Suprapubic skin (tissue), 4 donors: Measurements from ENCODE around the gene SHISA8. TPM values are rescaled to one million over a fixed set of nuclear protein-coding genes. Genes with fewer than 3 reads are reported as not detected.

Experiments
- DNase-seq, 2 donors: peaks; one replicate each; pipeline ENCODE4 v3.0.0-alpha.2; 2019; ENCODE audit warnings: low spot score in 2 of 2
- H3K27ac ChIP-seq: fragments of 200-600 bp; sonication (generic); one replicate; pipeline ENCODE4 v1.5.1; 2019
- H3K27me3 ChIP-seq: fragments of 200-600 bp; sonication (generic); one replicate; pipeline ENCODE4 v1.5.1; 2019
- H3K36me3 ChIP-seq: fragments of 200-600 bp; sonication (generic); one replicate; pipeline ENCODE4 v1.5.1; 2019
- H3K4me1 ChIP-seq: fragments of 200-600 bp; sonication (generic); one replicate; pipeline ENCODE4 v1.5.1; 2019
- H3K4me3 ChIP-seq: fragments of 200-600 bp; sonication (generic); one replicate; pipeline ENCODE4 v1.5.1; 2019; ENCODE audit warnings: mild to moderate bottlenecking
- H3K9me3 ChIP-seq: fragments of 200-600 bp; sonication (generic); one replicate; pipeline ENCODE4 v1.5.1; 2019
- CTCF ChIP-seq, 2 donors: fragments of 200-600 bp in 1 of 2; fragments of 450-650 bp in 1 of 2; sonication (generic) in 1 of 2; IDR thresholded peaks; one replicate each; pipeline ENCODE4 v1.5.1; 2016 to 2019; ENCODE audit warnings: antibody characterized with exemption in 2 of 2, mild to moderate bottlenecking in 1 of 2, moderate library complexity in 1 of 2
- EP300 ChIP-seq: sonication (generic); formaldehyde crosslinking; IDR thresholded peaks from one replicate; pipeline ENCODE4 v1.6.1; 2017; ENCODE audit warnings: antibody characterized with exemption
- POLR2A ChIP-seq, 2 donors: fragments of 450-650 bp; IDR thresholded peaks; one replicate each; pipeline ENCODE4 v1.6.1; 2017; ENCODE audit warnings: antibody characterized with exemption in 2 of 2, mild to moderate bottlenecking in 2 of 2, moderate library complexity in 2 of 2
- POLR2AphosphoS5 ChIP-seq, 3 donors: sonication (generic); formaldehyde crosslinking; IDR thresholded peaks; one replicate each; pipeline ENCODE4 v1.6.1; 2017; ENCODE audit warnings: antibody characterized with exemption in 3 of 3
- WGBS: methylation state at CpG from one replicate; pipeline ENCODE4 v1.1.5; 2018; 5-methylcytosine and 5-hydroxymethylcytosine counted together
- total RNA-seq, 4 donors: library from RNA; depleted of rRNA; stranded (reverse); fragments of >200 nt; gene quantifications; one replicate each; pipeline ENCODE4 v1.1.0, GENCODE V29; 2016

Gene SHISA8
- total RNA-seq, 4 donors from 2014 or later, result not detected

GRCh38 chr22:41911001-41911611 lies 3.8 kb downstream of the SHISA8 start:
- TF ChIP-seq POLR2AphosphoS5 (IDR thresholded peaks at IDR 0.05) (no peak), CTCF (IDR thresholded peaks at IDR 0.05) (no peak)
- H3K4me1 ChIP-seq, result peaks cover 50% of the 10 kb centered on the region
- peaks cover under 1% of the 10 kb centered on the region for H3K36me3 ChIP-seq
- peak in 1 of 2 donors; percentile 64 for DNase-seq
- 18% methylated on average over 8 of the region's 37 CpGs for WGBS
- peaks cover 68% of the 10 kb centered on the region for H3K27me3 ChIP-seq
- no peaks in the 10 kb centered on the region for H3K9me3 ChIP-seq
- no peak overlapping the region for H3K27ac ChIP-seq
- H3K4me3 ChIP-seq, result peak overlapping the region; percentile 41

- peak in 1 of 2 donors; percentile 57 for DNase-seq
- Histone ChIP-seq H3K9me3 (no peaks in the 10 kb centered on the region), H3K27ac (no peak overlapping the region), H3K27me3 (peaks cover 62% of the 10 kb centered on the region), H3K4me1 (peaks cover 47% of the 10 kb centered on the region), H3K36me3 (peaks cover 8% of the 10 kb centered on the region), H3K4me3 (peak overlapping the region; percentile 41)
- TF ChIP-seq EP300, result no peak
- no peak for TF ChIP-seq CTCF (IDR thresholded peaks at IDR 0.05)
- TF ChIP-seq POLR2AphosphoS5 (IDR thresholded peaks at IDR 0.05), result no peak
- no peak for TF ChIP-seq POLR2A (IDR thresholded peaks at IDR 0.05)
- no CpG with 5 or more reads among the region's 112 CpGs for WGBS
These were observed 4.5 kb downstream of the SHISA8 start for GRCh38 chr22:41910050-41911000.

GRCh38 chr22:41909310-41910049 lies 5.4 kb downstream of the SHISA8 start:
- H3K4me1 ChIP-seq, result peaks cover 39% of the 10 kb centered on the region
- no peak for TF ChIP-seq POLR2AphosphoS5 (IDR thresholded peaks at IDR 0.05)
- TF ChIP-seq POLR2A (IDR thresholded peaks at IDR 0.05), result no peak
- TF ChIP-seq EP300, result no peak
- TF ChIP-seq CTCF (IDR thresholded peaks at IDR 0.05), result no peak
- H3K9me3 ChIP-seq, result no peaks in the 10 kb centered on the region
- peak in 1 of 2 donors; percentile 63 for DNase-seq
- peaks cover 17% of the 10 kb centered on the region for H3K36me3 ChIP-seq
- H3K27ac ChIP-seq, result no peak overlapping the region
- 43% methylated on average over 50 of the region's 55 CpGs for WGBS
- H3K4me3 ChIP-seq, result peak overlapping the region; percentile 41
- H3K27me3 ChIP-seq, result peaks cover 53% of the 10 kb centered on the region

- no peak overlapping the region for H3K4me3 ChIP-seq
- H3K4me1 ChIP-seq, result peaks cover 32% of the 10 kb centered on the region
- peak in 1 of 2 donors; percentile 62 for DNase-seq
- H3K36me3 ChIP-seq, result peaks cover 25% of the 10 kb centered on the region
- WGBS, result 46% methylated on average over 3 of the region's 14 CpGs
- H3K27me3 ChIP-seq, result peaks cover 45% of the 10 kb centered on the region
- TF ChIP-seq POLR2AphosphoS5 (IDR thresholded peaks at IDR 0.05) (no peak), EP300 (no peak), CTCF (IDR thresholded peaks at IDR 0.05) (no peak), POLR2A (IDR thresholded peaks at IDR 0.05) (no peak)
- H3K9me3 ChIP-seq, result no peaks in the 10 kb centered on the region
- no peak overlapping the region for H3K27ac ChIP-seq
These were observed 6.2 kb downstream of the SHISA8 start for GRCh38 chr22:41908411-41909309.
